Measurements from ENCODE around the gene VWA7.
"Not testable (repeated sequence)": the region's sequence is repeated elsewhere in the genome, so short reads cannot be mapped to it uniquely, and the experiment has no call there.

Gene VWA7

DNA sequence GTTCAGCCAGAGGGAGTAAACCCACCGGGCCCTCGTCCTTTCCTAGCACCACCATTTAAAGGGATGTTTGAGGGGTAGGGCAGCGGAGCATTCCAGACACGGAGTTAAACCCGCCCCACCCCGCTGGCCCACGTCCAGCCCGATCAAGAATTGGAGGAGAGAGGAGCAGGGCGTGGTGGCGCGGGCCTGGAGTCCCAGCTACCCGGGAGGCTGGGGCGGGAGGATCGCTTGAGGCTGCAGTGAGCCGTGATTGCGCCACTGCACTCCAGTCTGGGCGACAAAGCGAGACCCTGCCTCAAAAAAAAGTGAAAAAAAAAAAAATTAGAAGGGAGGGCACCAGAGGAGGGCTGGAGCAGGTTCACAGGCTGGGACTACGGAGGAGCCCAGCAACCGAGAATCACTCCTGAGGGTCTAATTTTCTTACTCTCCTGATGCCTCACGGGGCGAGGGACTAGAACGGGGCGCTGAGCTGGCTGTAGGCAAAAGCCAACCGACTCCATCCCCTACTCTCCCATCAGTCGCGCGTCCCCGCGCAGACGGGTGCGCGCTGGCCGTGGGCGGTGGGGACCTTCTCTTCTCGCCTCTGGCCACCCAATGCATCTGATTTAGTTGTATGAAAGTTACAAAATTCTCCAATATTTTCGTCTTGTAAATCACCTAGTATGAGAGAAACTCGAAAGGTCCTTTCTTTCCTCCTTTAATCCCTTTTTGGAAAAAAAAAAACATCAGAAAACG lies 44.3 kb upstream of the VWA7 start:
- ChIA-PET CTCF (interaction anchor here (0.6 to 0.7 kb wide), 2 partner anchors 84 to 193 kb away, joined by 4 to 9 read pairs; no protein-coding TSS in a partner anchor), POLR2A (interaction anchor here (0.6 to 1.2 kb wide), 5 partner anchors 8 to 141 kb away, joined by 3 to 5 read pairs (median 3); partner anchors contain the start of genes LSM2, NEU1 and VWA7)
- peaks cover 0 to 25% of the 10 kb centered on the region in 2 experiments; a peak in 1 of 3 replicates for H3K36me3 ChIP-seq (ENCODE audit: control insufficient read depth in 2 of 2, insufficient read depth in 1 of 2, low read length in 2 of 2)
- no peaks in the 10 kb centered on the region for H3K9me3 ChIP-seq (ENCODE audit: control insufficient read depth, insufficient read depth, low read depth, low read length)
- peak overlapping the region; percentile 42 for H3K4me3 ChIP-seq (ENCODE audit: low read depth, low read length)
- peak overlapping the region; percentile 55; the same call in 1 of the 2 replicates for H3K27ac ChIP-seq (ENCODE audit: extremely low read depth, low read depth, low read length)
- TF ChIP-seq, protein P1, sequence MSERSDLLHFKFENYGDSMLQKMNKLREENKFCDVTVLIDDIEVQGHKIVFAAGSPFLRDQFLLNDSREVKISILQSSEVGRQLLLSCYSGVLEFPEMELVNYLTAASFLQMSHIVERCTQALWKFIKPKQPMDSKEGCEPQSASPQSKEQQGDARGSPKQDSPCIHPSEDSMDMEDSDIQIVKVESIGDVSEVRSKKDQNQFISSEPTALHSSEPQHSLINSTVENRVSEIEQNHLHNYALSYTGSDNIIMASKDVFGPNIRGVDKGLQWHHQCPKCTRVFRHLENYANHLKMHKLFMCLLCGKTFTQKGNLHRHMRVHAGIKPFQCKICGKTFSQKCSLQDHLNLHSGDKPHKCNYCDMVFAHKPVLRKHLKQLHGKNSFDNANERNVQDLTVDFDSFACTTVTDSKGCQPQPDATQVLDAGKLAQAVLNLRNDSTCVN (tag by site-specific recombination; optimal IDR thresholded peaks at IDR 0.05), result peak; percentile 64
- TF ChIP-seq EGR2 (tag by site-specific recombination; IDR thresholded peaks at IDR 0.05; ENCODE audit: low read depth) (0 out of 2 replicates have a peak, but pooled peaks have one; percentile 16), ZNF335 (tag by site-specific recombination; conservative IDR thresholded peaks at IDR 0.05) (peak; percentile 91), ZNF155 (tag by site-specific recombination; IDR thresholded peaks at IDR 0.05) (no peak), HOXC10 (CRISPR knock-in tag; IDR thresholded peaks at IDR 0.05) (0 out of 2 replicates have a peak, but pooled peaks have one; percentile 63), ZFHX2 (tag by site-specific recombination; conservative IDR thresholded peaks at IDR 0.05) (peak; percentile 54), PRDM4 (tag by site-specific recombination; IDR thresholded peaks at IDR 0.05) (no peak)
- H3K4me1 ChIP-seq (ENCODE audit: control insufficient read depth, insufficient read depth, low read length), result no peaks in the 10 kb centered on the region; the same call in 1 of the 2 replicates

- POLR2A ChIA-PET, result interaction anchor here (0.5 to 1.5 kb wide), 6 partner anchors 14 to 130 kb away, joined by 3 to 7 read pairs (median 4); partner anchors contain the start of genes LSM2 and NEU1
- not testable (repeated sequence) for H3K4me3 ChIP-seq (ENCODE audit: low read depth, low read length); H3K4me1 ChIP-seq (ENCODE audit: control insufficient read depth, insufficient read depth, low read length); H3K9me3 ChIP-seq (ENCODE audit: control insufficient read depth, insufficient read depth, low read depth, low read length); H3K27ac ChIP-seq (ENCODE audit: extremely low read depth, low read depth, low read length)
- H3K36me3 ChIP-seq (ENCODE audit: control insufficient read depth in 2 of 2, insufficient read depth in 1 of 2, low read length in 2 of 2), result peaks cover 0 to 25% of the 10 kb centered on the region in 2 experiments; a peak in 1 of 3 replicates
- CTCF ChIA-PET, result interaction anchor here (0.7 to 1.4 kb wide), 4 partner anchors 14 to 139 kb away, joined by 3 to 4 read pairs (median 3); partner anchors contain the start of genes LSM2, LY6G5C and VARS1
- peak; percentile 9; the same call in 1 of the 2 replicates for TF ChIP-seq KLF1 (tag by site-specific recombination; IDR thresholded peaks at IDR 0.05)
- TF ChIP-seq, protein P2, sequence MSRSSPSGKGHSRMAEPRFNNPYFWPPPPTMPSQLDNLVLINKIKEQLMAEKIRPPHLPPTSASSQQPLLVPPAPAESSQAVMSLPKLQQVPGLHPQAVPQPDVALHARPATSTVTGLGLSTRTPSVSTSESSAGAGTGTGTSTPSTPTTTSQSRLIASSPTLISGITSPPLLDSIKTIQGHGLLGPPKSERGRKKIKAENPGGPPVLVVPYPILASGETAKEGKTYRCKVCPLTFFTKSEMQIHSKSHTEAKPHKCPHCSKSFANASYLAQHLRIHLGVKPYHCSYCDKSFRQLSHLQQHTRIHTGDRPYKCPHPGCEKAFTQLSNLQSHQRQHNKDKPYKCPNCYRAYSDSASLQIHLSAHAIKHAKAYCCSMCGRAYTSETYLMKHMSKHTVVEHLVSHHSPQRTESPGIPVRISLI (tag by site-specific recombination; IDR thresholded peaks at IDR 0.05), result peak; percentile 57; the same call in 1 of the 2 replicates
Observed at GRCh38 chr6:31820399-31820798, 43.3 kb upstream of the VWA7 start.

DNA sequence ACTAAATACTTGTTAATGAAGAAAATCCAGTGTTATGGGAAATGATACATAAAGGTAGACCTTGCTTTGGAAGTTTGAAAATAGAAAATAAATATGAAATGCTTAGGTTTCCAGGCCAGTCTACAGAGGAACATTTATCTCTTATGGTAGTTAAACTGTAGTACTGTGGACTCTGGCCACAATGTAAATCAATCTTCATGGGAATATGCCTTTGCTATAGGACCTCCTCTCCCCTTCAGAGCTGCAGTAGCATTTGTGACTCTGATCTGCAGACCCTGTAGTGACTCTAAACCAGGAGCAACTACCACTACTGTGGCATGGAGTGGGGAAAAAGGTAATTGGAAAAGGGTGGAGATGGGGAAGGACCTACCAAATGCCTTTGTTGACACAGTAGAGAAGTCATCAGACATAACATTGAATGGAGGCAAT lies 42.8 kb upstream of the VWA7 start:
- Histone ChIP-seq H3K4me3 (ENCODE audit: low read depth, low read length) (no peak overlapping the region), H3K36me3 (ENCODE audit: control insufficient read depth in 2 of 2, insufficient read depth in 1 of 2, low read length in 2 of 2) (peaks cover 0 to 25% of the 10 kb centered on the region in 2 experiments; a peak in 1 of 3 replicates), H3K9me3 (ENCODE audit: control insufficient read depth, insufficient read depth, low read depth, low read length) (no peaks in the 10 kb centered on the region), H3K27ac (ENCODE audit: extremely low read depth, low read depth, low read length) (no peak overlapping the region; the same call in 1 of the 2 replicates), H3K4me1 (ENCODE audit: control insufficient read depth, insufficient read depth, low read length) (no peaks in the 10 kb centered on the region; the same call in 1 of the 2 replicates)
- ChIA-PET POLR2A (interaction anchor here (0.5 to 1.5 kb wide), 7 partner anchors 10 to 146 kb away, joined by 3 to 7 read pairs (median 4); partner anchors contain the start of genes LSM2 and NEU1), CTCF (interaction anchor here (1.0 to 1.4 kb wide), 3 partner anchors 13 to 139 kb away, joined by 3 to 4 read pairs (median 3); partner anchors contain the start of genes LSM2, LY6G5C and VARS1)
- TF ChIP-seq, protein P3, sequence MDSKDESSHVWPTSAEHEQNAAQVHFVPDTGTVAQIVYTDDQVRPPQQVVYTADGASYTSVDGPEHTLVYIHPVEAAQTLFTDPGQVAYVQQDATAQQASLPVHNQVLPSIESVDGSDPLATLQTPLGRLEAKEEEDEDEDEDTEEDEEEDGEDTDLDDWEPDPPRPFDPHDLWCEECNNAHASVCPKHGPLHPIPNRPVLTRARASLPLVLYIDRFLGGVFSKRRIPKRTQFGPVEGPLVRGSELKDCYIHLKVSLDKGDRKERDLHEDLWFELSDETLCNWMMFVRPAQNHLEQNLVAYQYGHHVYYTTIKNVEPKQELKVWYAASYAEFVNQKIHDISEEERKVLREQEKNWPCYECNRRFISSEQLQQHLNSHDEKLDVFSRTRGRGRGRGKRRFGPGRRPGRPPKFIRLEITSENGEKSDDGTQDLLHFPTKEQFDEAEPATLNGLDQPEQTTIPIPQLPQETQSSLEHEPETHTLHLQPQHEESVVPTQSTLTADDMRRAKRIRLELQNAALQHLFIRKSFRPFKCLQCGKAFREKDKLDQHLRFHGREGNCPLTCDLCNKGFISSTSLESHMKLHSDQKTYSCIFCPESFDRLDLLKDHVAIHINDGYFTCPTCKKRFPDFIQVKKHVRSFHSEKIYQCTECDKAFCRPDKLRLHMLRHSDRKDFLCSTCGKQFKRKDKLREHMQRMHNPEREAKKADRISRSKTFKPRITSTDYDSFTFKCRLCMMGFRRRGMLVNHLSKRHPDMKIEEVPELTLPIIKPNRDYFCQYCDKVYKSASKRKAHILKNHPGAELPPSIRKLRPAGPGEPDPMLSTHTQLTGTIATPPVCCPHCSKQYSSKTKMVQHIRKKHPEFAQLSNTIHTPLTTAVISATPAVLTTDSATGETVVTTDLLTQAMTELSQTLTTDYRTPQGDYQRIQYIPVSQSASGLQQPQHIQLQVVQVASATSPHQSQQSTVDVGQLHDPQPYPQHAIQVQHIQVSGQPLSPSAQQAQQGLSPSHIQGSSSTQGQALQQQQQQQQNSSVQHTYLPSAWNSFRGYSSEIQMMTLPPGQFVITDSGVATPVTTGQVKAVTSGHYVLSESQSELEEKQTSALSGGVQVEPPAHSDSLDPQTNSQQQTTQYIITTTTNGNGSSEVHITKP (tag by site-specific recombination; IDR thresholded peaks at IDR 0.05), result 0 out of 2 replicates have a peak, but pooled peaks have one; percentile 41
- TF ChIP-seq ZSCAN30 (tag by site-specific recombination; IDR thresholded peaks at IDR 0.05), result no peak
- TF ChIP-seq OSR2 (tag by site-specific recombination; IDR thresholded peaks at IDR 0.05), result peak; percentile 59
